Activated CD4-positive, alpha-beta T cell treated with anti-CD3 and anti-CD28 coated beads for 48 hours (primary cell): ENCODE data around the gene ANTXRL.
"Not testable (repeated sequence)": the region's sequence is repeated elsewhere in the genome, so short reads cannot be mapped to it uniquely, and the experiment has no call there.

Experiments
- DNase-seq: peaks from one replicate; pipeline ENCODE4 v3.0.0-alpha.2; 2020

The ANTXRL gene

DNA sequence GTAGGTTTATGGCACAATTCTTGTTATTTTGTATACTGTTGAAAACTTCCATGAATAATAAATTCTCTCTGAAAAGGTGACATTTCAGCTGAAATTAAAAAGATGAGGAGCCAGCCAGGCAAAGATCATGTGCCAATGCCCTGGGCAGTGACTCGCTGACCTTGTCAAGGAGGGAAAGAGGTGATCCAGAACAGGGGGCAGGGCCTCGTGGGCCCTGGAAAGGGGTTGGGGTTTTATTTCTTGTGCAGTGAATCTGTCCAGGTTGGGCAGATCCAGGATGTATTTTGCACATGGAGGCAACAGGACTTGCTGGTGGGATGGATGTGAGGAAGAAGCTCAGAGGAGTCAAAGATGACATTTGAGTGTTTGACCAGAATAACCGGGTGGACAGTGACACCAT is 31.6 kb upstream of the ANTXRL start:
- not testable (repeated sequence) for DNase-seq

GRCh38 chr10:46255801-46256747 is 30.7 kb upstream of the ANTXRL start:
- peak; percentile 74 for DNase-seq

DNA sequence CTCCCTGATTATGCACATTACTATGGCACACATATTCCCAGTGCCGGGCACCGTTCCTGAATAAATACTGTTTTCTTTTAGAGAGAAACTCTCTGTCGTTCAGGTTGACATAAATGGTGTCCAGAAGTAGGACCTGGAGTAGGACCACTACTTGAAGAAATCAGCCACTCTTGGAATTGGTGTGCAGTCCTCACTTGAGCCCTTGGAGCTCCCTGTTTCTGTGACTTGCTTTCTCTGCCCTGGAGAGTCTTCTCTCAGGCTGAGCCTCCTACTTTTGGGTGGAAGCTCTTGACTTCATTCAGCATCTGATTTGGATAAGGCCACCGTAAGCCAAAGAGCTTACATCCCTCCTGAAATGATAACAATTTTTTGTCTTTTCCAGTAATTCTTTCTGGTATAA is 29.7 kb upstream of the ANTXRL start:
- no peak for DNase-seq

GRCh38 chr10:46262906-46263560 is 23.8 kb upstream of the ANTXRL start:
- DNase-seq: not testable (repeated sequence)

GRCh38 chr10:46263831-46264268 is 22.9 kb upstream of the ANTXRL start:
- DNase-seq: no peak

DNA sequence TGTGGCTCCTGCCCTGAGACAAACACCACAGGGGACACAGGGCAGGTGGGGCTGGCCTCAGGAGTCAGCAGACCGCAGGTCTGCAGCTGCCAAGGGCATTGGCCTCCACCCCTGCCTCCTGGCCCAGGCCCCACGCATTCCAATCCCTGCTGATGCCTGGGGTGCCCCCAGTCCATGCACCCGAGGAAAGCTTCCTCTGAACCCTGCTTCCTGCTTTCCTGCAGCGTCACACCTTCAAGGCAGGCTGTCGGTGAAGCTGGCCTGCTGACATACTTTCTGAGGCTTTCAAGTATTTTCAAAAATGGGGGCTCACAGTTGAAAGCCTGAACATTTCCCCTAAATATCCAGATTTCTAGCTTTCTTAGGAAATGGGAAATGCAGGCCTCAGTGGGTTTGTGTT is 22.5 kb upstream of the ANTXRL start:
- DNase-seq: no peak

- no peak for DNase-seq
Measured at GRCh38 chr10:46264737-46265368, 21.9 kb upstream of the ANTXRL start.

DNA sequence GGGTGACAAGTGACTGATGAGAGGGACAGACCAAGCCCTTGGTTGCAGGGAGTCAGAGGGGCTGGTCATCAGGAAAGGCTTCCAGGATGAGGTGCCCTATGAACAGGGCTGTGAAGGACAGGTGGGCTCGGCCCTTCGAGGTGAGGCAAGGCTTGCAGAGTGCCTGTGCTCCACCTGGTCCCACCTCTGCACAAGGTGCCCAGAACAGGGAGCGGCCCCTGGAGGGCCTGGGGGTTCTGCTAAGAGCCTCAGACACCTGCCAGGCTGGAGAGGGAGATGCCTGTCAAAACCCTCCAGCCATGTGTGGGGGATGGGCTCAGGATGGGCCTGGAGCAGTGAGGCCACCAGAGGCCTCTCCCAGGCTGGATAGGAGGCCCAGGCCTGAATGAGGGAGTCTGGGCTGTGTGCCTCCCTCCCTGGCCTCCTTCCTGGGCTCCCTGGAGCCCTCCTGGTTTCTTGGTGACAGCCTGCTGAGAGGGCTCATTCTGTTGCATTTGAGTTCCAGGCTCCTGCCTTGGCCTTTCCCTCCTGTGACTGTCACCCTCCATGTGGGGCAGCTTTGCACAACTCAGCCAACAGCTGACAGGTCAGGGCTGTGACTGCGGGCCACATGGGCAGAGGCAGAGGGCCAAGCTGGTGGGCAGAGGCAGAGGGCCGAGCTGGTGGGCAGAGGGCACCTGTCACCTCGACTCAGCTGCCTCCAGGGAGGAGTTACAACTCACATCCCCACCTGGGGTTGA is 21.1 kb upstream of the ANTXRL start:
- not testable (repeated sequence) for DNase-seq

- DNase-seq: no peak
Measured at GRCh38 chr10:46266306-46266985, 20.4 kb upstream of the ANTXRL start.

GRCh38 chr10:46267132-46267985 is 19.4 kb upstream of the ANTXRL start:
- DNase-seq: no peak

GRCh38 chr10:46268076-46268881 is 18.5 kb upstream of the ANTXRL start:
- DNase-seq: peak; percentile 75

GRCh38 chr10:46269554-46270053 is 17.2 kb upstream of the ANTXRL start:
- peak; percentile 42 for DNase-seq

DNA sequence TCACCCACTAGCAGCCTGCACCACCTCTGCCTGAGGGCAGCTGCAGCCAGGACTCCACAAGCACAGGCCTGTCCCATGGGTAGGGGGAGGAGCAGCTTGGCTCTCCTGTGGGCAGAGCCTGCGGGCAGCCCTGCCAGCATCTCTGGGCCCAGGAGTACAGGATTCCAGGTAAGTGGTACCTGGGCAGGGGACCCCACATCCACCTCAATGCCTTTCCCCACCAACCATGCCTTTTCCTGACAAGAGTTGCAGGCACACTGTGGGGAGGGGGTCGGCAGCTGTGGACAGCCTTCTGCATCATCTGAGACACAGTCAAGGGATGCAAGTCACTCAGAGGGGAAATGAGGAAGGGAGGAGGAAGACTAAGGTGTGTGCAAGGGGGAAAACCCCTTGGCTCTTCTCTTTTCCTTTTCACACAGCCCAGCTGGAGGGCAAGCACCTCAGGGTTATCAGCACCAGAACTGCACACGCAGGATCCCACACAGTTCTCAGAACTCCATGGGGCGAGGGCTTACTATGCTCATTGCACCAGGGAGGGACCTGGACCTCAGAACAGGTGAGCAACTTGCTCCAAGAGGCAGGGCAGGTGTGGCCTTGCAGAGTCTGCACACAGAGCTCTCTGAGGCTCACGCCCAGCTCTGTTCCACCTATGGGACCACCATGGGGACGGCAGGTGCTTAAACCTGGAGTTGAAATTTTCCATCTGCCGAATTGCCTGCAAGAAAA is 16.5 kb upstream of the ANTXRL start:
- DNase-seq: no peak

DNA sequence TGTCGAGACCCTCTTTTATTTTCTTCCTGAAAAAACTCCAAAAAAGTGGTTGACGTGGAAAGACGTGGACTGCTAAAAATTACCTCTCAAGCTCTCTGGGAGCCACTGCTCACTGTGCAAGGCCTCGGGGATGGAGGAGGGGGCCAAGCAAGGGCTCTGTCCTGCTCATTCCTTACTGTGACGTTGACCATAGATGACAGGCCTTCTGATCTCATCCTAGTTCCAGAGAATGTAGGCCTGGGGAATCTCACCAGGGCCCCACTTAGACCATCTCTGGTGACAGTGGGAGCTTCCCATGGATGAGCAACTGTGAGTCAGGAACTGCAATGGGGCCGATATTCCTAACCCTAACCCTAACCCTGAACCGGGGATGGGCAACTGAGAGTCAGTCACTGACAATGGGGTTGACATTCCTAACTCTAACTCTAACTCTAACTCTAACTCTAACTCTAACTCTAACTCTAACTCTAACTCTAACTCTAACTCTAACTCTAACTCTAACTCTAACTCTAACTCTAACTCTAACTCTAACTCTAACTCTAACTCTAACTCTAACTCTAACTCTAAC is 15.8 kb upstream of the ANTXRL start:
- DNase-seq: not testable (repeated sequence)

- DNase-seq: not testable (repeated sequence)
Measured at GRCh38 chr10:46271795-46272499, 14.8 kb upstream of the ANTXRL start.

DNA sequence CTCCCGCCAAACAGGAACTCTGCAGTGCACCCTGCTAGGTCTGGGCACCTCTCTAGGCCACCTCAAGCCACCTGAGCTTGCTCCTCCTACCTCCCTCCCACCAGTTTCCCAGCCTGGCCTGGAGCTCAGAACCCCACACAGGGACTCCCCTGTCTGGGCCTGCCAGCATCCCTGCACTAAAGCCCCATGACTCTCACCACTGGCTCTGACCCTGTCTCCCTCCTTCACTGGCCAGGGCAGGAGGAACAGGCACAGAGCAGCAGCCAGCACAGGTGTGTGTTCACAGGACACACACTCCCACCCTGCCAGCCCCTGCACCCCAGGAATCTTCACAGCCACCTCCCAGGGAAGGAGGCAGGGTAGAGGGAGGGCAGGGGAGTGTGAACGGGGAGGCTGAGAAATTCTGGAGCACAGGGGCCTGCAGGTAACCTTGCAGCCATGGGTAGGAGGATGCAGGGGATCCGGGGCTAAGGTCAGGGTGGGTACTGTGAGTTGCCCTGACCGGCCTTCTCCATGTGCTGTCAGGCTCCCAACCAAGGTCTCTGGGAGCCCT is 13.9 kb upstream of the ANTXRL start:
- DNase-seq: no peak

- no peak for DNase-seq
Measured at GRCh38 chr10:46273506-46274477, 13.0 kb upstream of the ANTXRL start.
